Endothelial cell of umbilical vein (primary cell): Measurements from ENCODE around the gene ZNF649. TPM values are rescaled to one million over a fixed set of nuclear protein-coding genes. Genes with fewer than 3 reads are reported as not detected.

ENCODE experiments used
- BruUV-seq: library from RNA; stranded (reverse); fragments of 400-500 nt; replicated peaks from 2 replicates; lab custom pipeline; 2021; lab: Mats Ljungman, UMichigan
- CTCF ChIA-PET: fragments of 300-600, 350-600 bp; sonication (Branson Sonifier 250); formaldehyde crosslinking; loops from one replicate; lab custom pipeline; 2021; ENCODE audit warnings: antibody characterized with exemption, inconsistent platforms; lab: Charles Lee
- POLR2A ChIA-PET: fragments of 300-600, 350-600 bp; sonication (Branson Sonifier 250); formaldehyde crosslinking; loops from one replicate; lab custom pipeline; 2021; ENCODE audit warnings: antibody characterized with exemption, inconsistent platforms; lab: Charles Lee
- DNase-seq: peaks from one replicate; pipeline ENCODE4 v3.0.0-alpha.2; 2011; ENCODE audit warnings: low read depth, low spot score
- FAIRE-seq: peaks from 2 replicates; lab custom pipeline; 2011; peaks lifted over from hg19 to GRCh38; lab: Jason Lieb, UNC
- H2AFZ ChIP-seq: 2 replicates; pipeline ENCODE4 v1.6.0; 2012; ENCODE audit warnings: low read depth, low read length, control low read depth, inconsistent platforms
- H3K27ac ChIP-seq: 2 replicates; pipeline ENCODE4 v1.5.1; 2011; ENCODE audit warnings: low read depth, mild to moderate bottlenecking, control low read depth, low read length, moderate library complexity; ENCODE audit not compliant: insufficient read depth
- H3K27me3 ChIP-seq, 2 experiments: 2 replicates each; pipeline versions ENCODE4 v1.6.0 to v1.6.1; 2011; ENCODE audit warnings: low read length in 2 of 2, mixed read lengths in 1 of 2; ENCODE audit not compliant: control insufficient read depth in 2 of 2, insufficient read depth in 2 of 2
- H3K36me3 ChIP-seq, 2 experiments: 2 replicates in 1 of 2; 3 replicates in 1 of 2; pipeline ENCODE4 v1.5.1; 2011; ENCODE audit warnings: low read length in 2 of 2, mild to moderate bottlenecking in 1 of 2, moderate library complexity in 1 of 2; ENCODE audit not compliant: control insufficient read depth in 2 of 2, insufficient read depth in 2 of 2; ENCODE audit errors: extremely low read depth in 1 of 2
- H3K4me1 ChIP-seq: 3 replicates; pipeline ENCODE4 v1.5.1; 2011; ENCODE audit warnings: mild to moderate bottlenecking, low read length; ENCODE audit not compliant: control insufficient read depth, insufficient read depth; ENCODE audit errors: extremely low read depth
- H3K4me2 ChIP-seq: 2 replicates; pipeline ENCODE4 v1.6.1; 2011; ENCODE audit warnings: low read length, control low read depth, mixed read lengths; ENCODE audit not compliant: insufficient read depth
- H3K4me3 ChIP-seq, 3 experiments: fragments of 200-600 bp in 1 of 3; sonication (generic), shearing (Covaris generic) in 1 of 3; replicated peaks in 1 of 3; 2 replicates each; pipeline ENCODE4 v1.5.1; 2011 to 2016; ENCODE audit warnings: control low read depth in 3 of 3, low read length in 3 of 3, mild to moderate bottlenecking in 2 of 3, inconsistent platforms in 1 of 3, low read depth in 1 of 3, moderate library complexity in 1 of 3; ENCODE audit not compliant: insufficient read depth in 1 of 3
- H3K79me2 ChIP-seq: 2 replicates; pipeline ENCODE4 v1.6.0; 2012; ENCODE audit warnings: low read length, inconsistent platforms; ENCODE audit not compliant: control insufficient read depth, insufficient read depth
- H3K9ac ChIP-seq: replicated peaks from 2 replicates; pipeline ENCODE3; 2011; ENCODE audit warnings: low read length, control low read depth; ENCODE audit not compliant: insufficient read depth; ENCODE audit errors: extremely low read depth
- H3K9me1 ChIP-seq: replicated peaks from 3 replicates; pipeline ENCODE4 v1.6.0; 2011; ENCODE audit warnings: mild to moderate bottlenecking, low read length; ENCODE audit not compliant: control insufficient read depth, insufficient read depth; ENCODE audit errors: extremely low read depth
- H3K9me3 ChIP-seq: replicated peaks from 2 replicates; pipeline ENCODE4 v1.5.1; 2012; ENCODE audit warnings: low read length, inconsistent platforms; ENCODE audit not compliant: control insufficient read depth, insufficient read depth
- H4K20me1 ChIP-seq: replicated peaks from 2 replicates; pipeline ENCODE3; 2011; ENCODE audit warnings: mild to moderate bottlenecking, low read length; ENCODE audit not compliant: control insufficient read depth, insufficient read depth; ENCODE audit errors: extremely low read depth
- EZH2 ChIP-seq: IDR thresholded peaks from 2 replicates; pipeline ENCODE4 v1.6.1; 2012; ENCODE audit warnings: borderline replicate concordance, low read depth, mild to moderate bottlenecking, moderate library complexity, low read length, inconsistent platforms; ENCODE audit not compliant: severe bottlenecking
- FOS ChIP-seq: IDR thresholded peaks from 2 replicates; pipeline ENCODE4 v1.6.1; 2011; ENCODE audit warnings: mild to moderate bottlenecking, low read length, moderate library complexity, borderline replicate concordance; ENCODE audit not compliant: insufficient read depth
- GATA2 ChIP-seq: IDR thresholded peaks from 2 replicates; pipeline ENCODE4 v1.7.0; 2011; ENCODE audit warnings: low read depth, mild to moderate bottlenecking, moderate library complexity, mixed read lengths, low read length; ENCODE audit not compliant: insufficient read length, insufficient read depth
- JUN ChIP-seq: IDR thresholded peaks from 2 replicates; pipeline ENCODE4 v1.6.1; 2011; ENCODE audit warnings: borderline replicate concordance, low read depth; ENCODE audit not compliant: insufficient read length, insufficient read depth
- POLR2A ChIP-seq: IDR thresholded peaks from 2 replicates; pipeline ENCODE4 v1.6.1; 2012; ENCODE audit warnings: low read depth, mild to moderate bottlenecking, control low read depth, low read length
- POLR2AphosphoS5 ChIP-seq: IDR thresholded peaks from 2 replicates; pipeline ENCODE4 v1.6.1; 2012; ENCODE audit warnings: low read depth, mild to moderate bottlenecking, control low read depth, low read length, moderate library complexity; ENCODE audit not compliant: insufficient read depth
- dilution Hi-C: fragments of 300-500 bp; cut with MboI; formaldehyde crosslinking; loops from one replicate; pipeline ENCODE4 v1.15.0; 2019; ENCODE audit warnings: low sequenced_read_pairs; ENCODE audit not compliant: extremely low pct_ligation_motif_present
- intact Hi-C: fragments of 100-400 bp; cut with micrococcal nuclease; formaldehyde crosslinking; loops from one replicate; pipeline ENCODE4 v1.10.0; 2022
- polyA plus RNA-seq, 4 experiments: library from polyadenylated mRNA; depleted of rRNA in 3 of 4; stranded (reverse) in 3 of 4; unstranded in 1 of 4; fragments of >200 nt; gene quantifications; 2 replicates each; pipeline versions ENCODE4 v1.2.1 to v1.2.3, GENCODE V29; 2011 to 2012; ENCODE audit warnings: missing spikeins in 1 of 4
- total RNA-seq: library from RNA; stranded (reverse); gene quantifications from 2 replicates; pipeline ENCODE4 v1.2.3, GENCODE V29; 2021
- TF ChIP-seq, protein P1 (sequence below), 2 donors: IDR thresholded peaks; 1 replicate in 1 of 2; 2 replicates in 1 of 2; pipeline ENCODE4 v1.5.1; 2011; ENCODE audit warnings: low read length in 2 of 2, mild to moderate bottlenecking in 2 of 2, moderate library complexity in 2 of 2, control low read depth in 1 of 2, inconsistent platforms in 1 of 2, low read depth in 1 of 2; ENCODE audit not compliant: insufficient read depth in 1 of 2; ENCODE audit errors: extremely low read depth in 1 of 2
- TF ChIP-seq, protein P2 (sequence below): IDR thresholded peaks from 2 replicates; pipeline ENCODE4 v1.6.1; 2011; ENCODE audit not compliant: insufficient read depth, insufficient read length

The ZNF649 gene
- total and polyA plus RNA-seq, 2 donors (not counting 3 experiments of a cell fraction or from before 2014, with no cell fraction given), result 2.0 to 8.6 TPM

DNA sequence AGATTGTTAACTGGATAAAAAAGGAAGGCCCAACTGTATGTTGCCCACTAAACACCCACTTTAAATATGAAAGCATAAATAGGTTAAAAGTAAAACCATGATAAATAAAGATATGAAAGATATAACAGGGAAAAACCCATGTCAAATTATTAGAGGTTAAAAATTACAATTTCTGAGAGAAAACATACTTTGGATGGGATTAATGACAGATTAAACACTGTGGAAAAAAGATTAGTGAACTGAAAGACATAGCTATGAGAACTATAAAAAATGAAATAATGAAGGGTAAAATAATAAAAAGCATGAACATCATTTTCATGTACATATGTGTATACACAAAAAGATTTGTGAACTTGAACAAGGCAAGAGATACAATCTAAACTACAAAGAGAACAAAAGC, 14.9 kb downstream of the ZNF649 start:
- H2AFZ ChIP-seq, result no peak overlapping the region
- intact Hi-C loops (loop anchor here (2.0 kb wide), 1 partner anchor 37 kb away; the partner anchor contains the start of gene ZNF613), dilution Hi-C loops (no loop called here)
- no peaks in the 10 kb centered on the region for H3K9me1 ChIP-seq
- H3K79me2 ChIP-seq, result no peaks in the 10 kb centered on the region
- peaks cover 21% of the 10 kb centered on the region for H3K9me3 ChIP-seq
- ChIA-PET POLR2A (no interaction called here), CTCF (no interaction called here)
- no peak for FAIRE-seq
- H3K36me3 ChIP-seq, result peaks cover 22% of the 10 kb centered on the region in 2 experiments
- no peak overlapping the region for H3K27ac ChIP-seq
- DNase-seq, result no peak
- no TSS peak for BruUV-seq
- TF ChIP-seq GATA2 (no peak), POLR2A (no peak), POLR2AphosphoS5 (no peak), EZH2 (no peak), JUN (no peak), FOS (no peak)
- TF ChIP-seq, protein P1, sequence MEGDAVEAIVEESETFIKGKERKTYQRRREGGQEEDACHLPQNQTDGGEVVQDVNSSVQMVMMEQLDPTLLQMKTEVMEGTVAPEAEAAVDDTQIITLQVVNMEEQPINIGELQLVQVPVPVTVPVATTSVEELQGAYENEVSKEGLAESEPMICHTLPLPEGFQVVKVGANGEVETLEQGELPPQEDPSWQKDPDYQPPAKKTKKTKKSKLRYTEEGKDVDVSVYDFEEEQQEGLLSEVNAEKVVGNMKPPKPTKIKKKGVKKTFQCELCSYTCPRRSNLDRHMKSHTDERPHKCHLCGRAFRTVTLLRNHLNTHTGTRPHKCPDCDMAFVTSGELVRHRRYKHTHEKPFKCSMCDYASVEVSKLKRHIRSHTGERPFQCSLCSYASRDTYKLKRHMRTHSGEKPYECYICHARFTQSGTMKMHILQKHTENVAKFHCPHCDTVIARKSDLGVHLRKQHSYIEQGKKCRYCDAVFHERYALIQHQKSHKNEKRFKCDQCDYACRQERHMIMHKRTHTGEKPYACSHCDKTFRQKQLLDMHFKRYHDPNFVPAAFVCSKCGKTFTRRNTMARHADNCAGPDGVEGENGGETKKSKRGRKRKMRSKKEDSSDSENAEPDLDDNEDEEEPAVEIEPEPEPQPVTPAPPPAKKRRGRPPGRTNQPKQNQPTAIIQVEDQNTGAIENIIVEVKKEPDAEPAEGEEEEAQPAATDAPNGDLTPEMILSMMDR (IDR thresholded peaks at IDR 0.05; ENCODE audit: extremely low read depth in 1 of 2, insufficient read depth in 1 of 2, low read depth in 1 of 2, low read length in 2 of 2), result no peak
- TF ChIP-seq, protein P2, sequence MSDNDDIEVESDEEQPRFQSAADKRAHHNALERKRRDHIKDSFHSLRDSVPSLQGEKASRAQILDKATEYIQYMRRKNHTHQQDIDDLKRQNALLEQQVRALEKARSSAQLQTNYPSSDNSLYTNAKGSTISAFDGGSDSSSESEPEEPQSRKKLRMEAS, result no peak
- H4K20me1 ChIP-seq, result no peaks in the 10 kb centered on the region
- no peak overlapping the region for H3K4me2 ChIP-seq
- no peak overlapping the region for H3K9ac ChIP-seq
- no peaks in the 10 kb centered on the region for H3K4me1 ChIP-seq
- no peak overlapping the region for H3K4me3 ChIP-seq
- H3K27me3 ChIP-seq, result no peaks in the 10 kb centered on the region
